Lower lobe of right lung (tissue), 2 donors: Measurements from ENCODE around the gene FLACC1. TPM values are rescaled to one million over a fixed set of nuclear protein-coding genes. Genes with fewer than 3 reads are reported as not detected.
"Not testable (repeated sequence)": the region's sequence is repeated elsewhere in the genome, so short reads cannot be mapped to it uniquely, and the experiment has no call there.

ENCODE experiments used
- ATAC-seq, 2 donors: fragments of 200-7000 bp; cut with Tn5 transposase; one replicate each; pipeline ENCODE4 v1.9.1; 2020 to 2022; ENCODE audit warnings: mild to moderate bottlenecking in 2 of 2, moderate library complexity in 2 of 2
- DNase-seq: peaks from one replicate; pipeline ENCODE4 v3.0.0-alpha.2; 2020
- H3K27ac ChIP-seq: fragments of 200-600 bp; one replicate; pipeline ENCODE4 v1.8.0; 2022
- H3K27me3 ChIP-seq: fragments of 200-600 bp; one replicate; pipeline ENCODE4 v1.8.0; 2022; ENCODE audit warnings: low read depth
- H3K36me3 ChIP-seq: fragments of 200-600 bp; one replicate; pipeline ENCODE4 v1.8.0; 2022; ENCODE audit warnings: mild to moderate bottlenecking
- H3K4me1 ChIP-seq: fragments of 200-600 bp; one replicate; pipeline ENCODE4 v1.8.0; 2022
- H3K4me3 ChIP-seq: fragments of 200-600 bp; one replicate; pipeline ENCODE4 v1.8.0; 2022; ENCODE audit warnings: mild to moderate bottlenecking
- H3K9me3 ChIP-seq: fragments of 200-600 bp; one replicate; pipeline ENCODE4 v1.8.0; 2022
- intact Hi-C: fragments of 100-400 bp; cut with DNase I; formaldehyde crosslinking; loops from one replicate; pipeline ENCODE4 v1.11.0; 2022
- total RNA-seq: library from RNA; stranded (reverse); fragmentation: NEBNext Ultra II Directional; extraction: Animal tissue kit (Norgen Biotek cat#: 25700); gene quantifications from one replicate; pipeline ENCODE4 v1.2.1, GENCODE V29; 2021
- TF ChIP-seq, protein P1 (sequence below): fragments of 200-600 bp; IDR thresholded peaks from one replicate; pipeline ENCODE4 v1.8.0; 2022; ENCODE audit warnings: antibody characterized with exemption, mild to moderate bottlenecking
- donor health status: DM: no; HTN: yes; CAD: no; lungs with severe emphysema.

FLACC1 gene
- total RNA-seq, 1 donor from 2014 or later: 6.8 TPM

DNA sequence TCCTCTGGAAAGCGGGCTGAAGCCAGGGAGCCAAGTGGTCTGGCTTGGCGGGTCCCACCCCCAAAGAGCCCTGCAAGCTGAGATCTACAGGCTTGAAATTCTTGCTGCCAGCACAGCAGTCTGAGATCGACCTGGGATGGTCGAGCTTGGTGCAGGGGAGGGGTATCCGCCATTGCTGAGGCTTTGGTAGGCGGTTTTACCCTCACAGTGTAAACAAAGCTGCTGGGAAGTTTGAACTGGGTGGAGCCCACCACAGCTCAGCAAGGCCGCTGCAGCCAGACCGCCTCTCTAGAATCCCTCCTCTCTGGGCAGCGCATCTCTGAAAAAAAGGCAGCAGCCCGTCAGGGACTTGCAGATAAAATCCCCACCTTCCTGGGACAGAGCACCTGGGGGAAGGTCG lies 12.6 kb upstream of the FLACC1 start:
- TF ChIP-seq, protein P1, sequence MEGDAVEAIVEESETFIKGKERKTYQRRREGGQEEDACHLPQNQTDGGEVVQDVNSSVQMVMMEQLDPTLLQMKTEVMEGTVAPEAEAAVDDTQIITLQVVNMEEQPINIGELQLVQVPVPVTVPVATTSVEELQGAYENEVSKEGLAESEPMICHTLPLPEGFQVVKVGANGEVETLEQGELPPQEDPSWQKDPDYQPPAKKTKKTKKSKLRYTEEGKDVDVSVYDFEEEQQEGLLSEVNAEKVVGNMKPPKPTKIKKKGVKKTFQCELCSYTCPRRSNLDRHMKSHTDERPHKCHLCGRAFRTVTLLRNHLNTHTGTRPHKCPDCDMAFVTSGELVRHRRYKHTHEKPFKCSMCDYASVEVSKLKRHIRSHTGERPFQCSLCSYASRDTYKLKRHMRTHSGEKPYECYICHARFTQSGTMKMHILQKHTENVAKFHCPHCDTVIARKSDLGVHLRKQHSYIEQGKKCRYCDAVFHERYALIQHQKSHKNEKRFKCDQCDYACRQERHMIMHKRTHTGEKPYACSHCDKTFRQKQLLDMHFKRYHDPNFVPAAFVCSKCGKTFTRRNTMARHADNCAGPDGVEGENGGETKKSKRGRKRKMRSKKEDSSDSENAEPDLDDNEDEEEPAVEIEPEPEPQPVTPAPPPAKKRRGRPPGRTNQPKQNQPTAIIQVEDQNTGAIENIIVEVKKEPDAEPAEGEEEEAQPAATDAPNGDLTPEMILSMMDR: no peak
- peaks cover 13% of the 10 kb centered on the region for H3K9me3 ChIP-seq
- ATAC-seq (no peak), DNase-seq (no peak)
- H3K4me3 ChIP-seq: no peak overlapping the region
- no peaks in the 10 kb centered on the region for H3K27me3 ChIP-seq
- H3K36me3 ChIP-seq: peaks cover 8% of the 10 kb centered on the region
- H3K27ac ChIP-seq: no peak overlapping the region
- intact Hi-C loops: no loop called here
- no peaks in the 10 kb centered on the region for H3K4me1 ChIP-seq

DNA sequence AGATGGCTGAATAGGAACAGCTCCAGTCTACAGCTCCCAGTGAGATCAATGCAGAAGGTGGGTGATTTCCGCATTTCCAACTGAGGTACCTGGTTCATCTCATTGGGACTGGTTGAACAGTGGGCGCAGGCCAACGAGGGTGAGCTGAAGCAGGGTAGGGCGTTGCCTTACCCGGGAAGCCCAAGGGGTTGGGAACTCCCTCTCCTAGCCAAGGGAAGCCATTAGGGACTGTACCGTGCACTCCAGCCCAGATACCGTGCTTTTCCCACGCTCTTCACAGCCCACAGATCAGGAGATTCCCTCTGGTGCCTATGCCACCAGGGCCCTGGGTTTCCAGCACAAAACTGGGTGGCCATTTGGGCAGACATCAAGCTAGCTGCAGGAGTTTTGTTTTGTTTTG lies 12.2 kb upstream of the FLACC1 start:
- H3K4me3 ChIP-seq, H3K4me1 ChIP-seq, DNase-seq, ATAC-seq, intact Hi-C loops, H3K27ac ChIP-seq, H3K27me3 ChIP-seq, H3K36me3 ChIP-seq: not testable (repeated sequence)
- H3K9me3 ChIP-seq: peaks cover 13% of the 10 kb centered on the region

- intact Hi-C loops: no loop called here
- TF ChIP-seq, protein P1: no peak
- no peak overlapping the region for H3K4me3 ChIP-seq
- H3K9me3 ChIP-seq: peaks cover 13% of the 10 kb centered on the region
- peaks cover 8% of the 10 kb centered on the region for H3K36me3 ChIP-seq
- no peak overlapping the region for H3K27ac ChIP-seq
- DNase-seq (no peak), ATAC-seq (no peak)
- H3K4me1 ChIP-seq: peaks cover 4% of the 10 kb centered on the region
- no peaks in the 10 kb centered on the region for H3K27me3 ChIP-seq
Observed at GRCh38 chr2:201366146-201366545, 9.0 kb upstream of the FLACC1 start.

DNA sequence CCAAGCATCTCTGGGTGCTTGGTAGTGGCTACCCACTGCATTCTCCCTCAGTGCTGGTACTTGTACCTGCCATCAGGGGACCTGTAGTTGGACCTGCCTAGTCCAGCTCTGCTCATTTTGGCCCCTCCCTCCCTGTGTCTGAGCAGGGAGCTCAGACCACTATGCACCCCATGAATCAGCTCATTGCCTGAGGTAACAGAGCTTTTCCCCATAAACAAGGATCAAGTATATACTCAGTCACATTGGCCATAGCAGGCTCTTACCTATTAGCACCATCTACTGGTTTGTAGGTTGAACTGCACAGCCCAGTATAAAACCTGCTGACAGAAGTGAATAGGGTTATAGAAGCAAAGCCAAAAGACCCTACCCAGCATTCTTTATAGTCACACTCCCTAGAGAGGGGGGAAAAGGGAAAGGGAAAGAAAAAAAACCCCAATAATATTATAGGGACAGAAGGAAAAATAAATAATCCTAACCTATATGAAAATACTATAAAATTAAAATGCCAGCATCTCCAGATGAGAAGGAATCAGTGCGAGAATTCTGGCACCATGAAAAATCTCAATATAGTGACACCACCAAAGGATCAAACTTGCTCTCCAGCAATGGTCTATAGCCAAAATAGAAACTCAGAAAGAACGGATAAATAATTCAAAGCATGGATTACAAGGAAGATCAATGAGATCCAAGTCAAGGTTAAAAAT lies 6.9 kb upstream of the FLACC1 start:
- Histone ChIP-seq H3K27me3 (no peaks in the 10 kb centered on the region), H3K4me1 (peaks cover 4% of the 10 kb centered on the region), H3K27ac (no peak overlapping the region), H3K36me3 (peaks cover 6% of the 10 kb centered on the region), H3K4me3 (no peak overlapping the region), H3K9me3 (peaks cover 13% of the 10 kb centered on the region)
- ATAC-seq (peak; percentile 90 to 92), DNase-seq (no peak)
- intact Hi-C loops: no loop called here
- TF ChIP-seq, protein P1: peak; percentile 85

- ATAC-seq (no peak), DNase-seq (no peak)
- intact Hi-C loops: no loop called here
- Histone ChIP-seq H3K36me3 (peaks cover 6% of the 10 kb centered on the region), H3K4me1 (peaks cover 4% of the 10 kb centered on the region), H3K9me3 (peaks cover 5% of the 10 kb centered on the region), H3K27me3 (no peaks in the 10 kb centered on the region), H3K4me3 (no peak overlapping the region), H3K27ac (no peak overlapping the region)
- TF ChIP-seq, protein P1: no peak
Observed at GRCh38 chr2:201362396-201362795, 5.3 kb upstream of the FLACC1 start.

GRCh38 chr2:201361078-201361733 lies 4.1 kb upstream of the FLACC1 start:
- TF ChIP-seq, protein P1: no peak
- peaks cover 6% of the 10 kb centered on the region for H3K36me3 ChIP-seq
- no peak overlapping the region for H3K27ac ChIP-seq
- ATAC-seq: no peak
- no peaks in the 10 kb centered on the region for H3K27me3 ChIP-seq
- H3K4me1 ChIP-seq: peaks cover 4% of the 10 kb centered on the region
- intact Hi-C loops: no loop called here
- H3K4me3 ChIP-seq: no peak overlapping the region
- DNase-seq: no peak
- H3K9me3 ChIP-seq: no peaks in the 10 kb centered on the region
